BE2C (cell line): ENCODE measurements around the gene BPIFB3.
"Not testable (repeated sequence)": the region's sequence is repeated elsewhere in the genome, so short reads cannot be mapped to it uniquely, and the experiment has no call there.

ENCODE experiments used
- DNase-seq: peaks from one replicate; pipeline ENCODE4 v3.0.0-alpha.2; 2020
- H3K27me3 ChIP-seq: fragments of 250-450 bp; sonication (Bioruptor Pico); 2 replicates; pipeline ENCODE4 v1.5.1; 2020; ENCODE audit warnings: mild to moderate bottlenecking
- H3K36me3 ChIP-seq: fragments of 250-450 bp; sonication (Bioruptor Pico); 2 replicates; pipeline ENCODE4 v1.5.1; 2020; ENCODE audit warnings: mild to moderate bottlenecking
- H3K4me1 ChIP-seq: fragments of 250-450 bp; sonication (Bioruptor Pico); 2 replicates; pipeline ENCODE4 v1.5.1; 2020
- H3K4me3 ChIP-seq: 2 replicates; pipeline ENCODE4 v1.5.1; 2011; ENCODE audit warnings: low read depth, low read length
- H3K9me3 ChIP-seq: fragments of 250-450 bp; sonication (Bioruptor Pico); 2 replicates; pipeline ENCODE4 v1.5.1; 2020
- CTCF ChIP-seq: IDR thresholded peaks from 2 replicates; pipeline ENCODE4 v1.5.1; 2012; ENCODE audit warnings: mild to moderate bottlenecking, low read depth, low read length

The BPIFB3 gene

GRCh38 chr20:33093582-33093981 is 39.9 kb downstream of the BPIFB3 start:
- H3K36me3 ChIP-seq, result no peaks in the 10 kb centered on the region
- no peak for TF ChIP-seq CTCF
- peaks cover 1% of the 10 kb centered on the region; the same call in 1 of the 2 replicates for H3K27me3 ChIP-seq
- H3K4me3 ChIP-seq, result no peak overlapping the region
- no peak for DNase-seq
- H3K9me3 ChIP-seq, result no peaks in the 10 kb centered on the region
- no peaks in the 10 kb centered on the region for H3K4me1 ChIP-seq

- no peaks in the 10 kb centered on the region for H3K4me1 ChIP-seq
- no peak for TF ChIP-seq CTCF
- H3K36me3 ChIP-seq, result no peaks in the 10 kb centered on the region
- no peaks in the 10 kb centered on the region for H3K27me3 ChIP-seq
- no peaks in the 10 kb centered on the region for H3K9me3 ChIP-seq
- DNase-seq, result no peak
- H3K4me3 ChIP-seq, result no peak overlapping the region
Measured at GRCh38 chr20:33095249-33095648, 41.5 kb downstream of the BPIFB3 start.

- H3K27me3 ChIP-seq, H3K4me1 ChIP-seq, H3K36me3 ChIP-seq, H3K4me3 ChIP-seq, H3K9me3 ChIP-seq: not testable (repeated sequence)
- DNase-seq, result peak; percentile 59
- peak; percentile 91 for TF ChIP-seq CTCF
Measured at GRCh38 chr20:33095902-33096584, 42.3 kb downstream of the BPIFB3 start.

GRCh38 chr20:33097001-33097400 is 43.3 kb downstream of the BPIFB3 start:
- Histone ChIP-seq H3K9me3 (no peaks in the 10 kb centered on the region), H3K27me3 (no peaks in the 10 kb centered on the region), H3K4me3 (no peak overlapping the region), H3K36me3 (no peaks in the 10 kb centered on the region), H3K4me1 (no peaks in the 10 kb centered on the region)
- DNase-seq, result no peak
- no peak for TF ChIP-seq CTCF

GRCh38 chr20:33099843-33100538 is 46.3 kb downstream of the BPIFB3 start:
- Histone ChIP-seq H3K4me1 (no peaks in the 10 kb centered on the region), H3K27me3 (0 out of 2 replicates have a peak, but pooled peaks cover 4% of the 10 kb centered on the region), H3K9me3 (no peaks in the 10 kb centered on the region), H3K4me3 (no peak overlapping the region), H3K36me3 (no peaks in the 10 kb centered on the region)
- no peak for TF ChIP-seq CTCF
- no peak for DNase-seq

- DNase-seq, result no peak
- no peak for TF ChIP-seq CTCF
- peaks cover 11% of the 10 kb centered on the region; the same call in 1 of the 2 replicates for H3K27me3 ChIP-seq
Measured at GRCh38 chr20:33103556-33103955, 49.9 kb downstream of the BPIFB3 start.

More at GRCh38 chr20:33103556-33103955, 49.9 kb downstream of the BPIFB3 start:
- Histone ChIP-seq H3K4me3 (no peak overlapping the region), H3K4me1 (no peaks in the 10 kb centered on the region), H3K9me3 (no peaks in the 10 kb centered on the region), H3K36me3 (no peaks in the 10 kb centered on the region)
